ENCODE measurements around the gene RIN3.

Gene RIN3

GRCh38 chr14:92511453-92512238 is 1.9 kb upstream of the RIN3 start:
- no peak for DNase-seq

- DNase-seq = no peak
Measured at GRCh38 chr14:92512807-92513203, 776 bp upstream of the RIN3 start.

- DNase-seq = no peak
Measured at GRCh38 chr14:92513966-92514843, 624 bp downstream of the RIN3 start.

- DNase-seq = no peak
Measured at GRCh38 chr14:92514844-92515514, 1.4 kb downstream of the RIN3 start.

GRCh38 chr14:92515546-92516343 is 2.2 kb downstream of the RIN3 start:
- no peak for DNase-seq

- no peak for DNase-seq
Measured at GRCh38 chr14:92516344-92516965, 2.9 kb downstream of the RIN3 start.

- DNase-seq = no peak
Measured at GRCh38 chr14:92516966-92517506, 3.5 kb downstream of the RIN3 start.

- no peak for DNase-seq
Measured at GRCh38 chr14:92517761-92518160, 4.2 kb downstream of the RIN3 start.

- DNase-seq = no peak
Measured at GRCh38 chr14:92519246-92520101, 5.9 kb downstream of the RIN3 start.

GRCh38 chr14:92520102-92521057 is 6.8 kb downstream of the RIN3 start:
- DNase-seq = no peak

GRCh38 chr14:92521058-92521415 is 7.5 kb downstream of the RIN3 start:
- DNase-seq = no peak

- DNase-seq = no peak
Measured at GRCh38 chr14:92523752-92524151, 10.2 kb downstream of the RIN3 start.

- no peak for DNase-seq
Measured at GRCh38 chr14:92524602-92525185, 11.1 kb downstream of the RIN3 start.

GRCh38 chr14:92525322-92526095 is 11.9 kb downstream of the RIN3 start:
- no peak for DNase-seq

GRCh38 chr14:92527721-92528120 is 14.1 kb downstream of the RIN3 start:
- DNase-seq = no peak

GRCh38 chr14:92528486-92529100 is 15.0 kb downstream of the RIN3 start:
- no peak for DNase-seq

- no peak for DNase-seq
Measured at GRCh38 chr14:92529903-92530302, 16.3 kb downstream of the RIN3 start.

Measured in NCI-H2081 (cell line).